ENCODE measurements around the gene TCF3.

- TF ChIP-seq CTCF (IDR thresholded peaks at IDR 0.05; ENCODE audit: poor library complexity) (no peak), EZH2 (IDR thresholded peaks at IDR 0.05; ENCODE audit: borderline replicate concordance) (no peak), EZH2phosphoT487 (IDR thresholded peaks at IDR 0.05; ENCODE audit: low read depth, severe bottlenecking, unreplicated experiment) (no peak)
Observed at GRCh38 chr19:1571358-1571757, 81.1 kb downstream of the TCF3 start.

Data from hepatocyte (in vitro differentiated cells).